Sigmoid colon (tissue), 4 donors: ENCODE measurements around the gene COL25A1.

Experiments
- CTCF ChIP-seq, 4 experiments: fragments of 450-650 bp in 3 of 4; fragments of 200-600 bp in 1 of 4; IDR thresholded peaks; one replicate each; pipeline ENCODE4 v1.5.1; 2016 to 2019; ENCODE audit warnings: antibody characterized with exemption in 4 of 4, mild to moderate bottlenecking in 3 of 4, moderate library complexity in 2 of 4
- POLR2A ChIP-seq, 2 donors: fragments of 450-650 bp; IDR thresholded peaks; one replicate each; pipeline ENCODE4 v1.6.1; 2016; ENCODE audit warnings: antibody characterized with exemption in 2 of 2, mild to moderate bottlenecking in 2 of 2, moderate library complexity in 2 of 2
- POLR2AphosphoS5 ChIP-seq, 4 donors: sonication (generic); formaldehyde crosslinking; IDR thresholded peaks; one replicate each; pipeline ENCODE4 v1.6.1; 2017; ENCODE audit warnings: antibody characterized with exemption in 4 of 4

- no peak for TF ChIP-seq CTCF (IDR thresholded peaks at IDR 0.05)
- no peak for TF ChIP-seq POLR2A (IDR thresholded peaks at IDR 0.05)
- no peak for TF ChIP-seq POLR2AphosphoS5 (IDR thresholded peaks at IDR 0.05)
These were observed 522.5 kb downstream of the COL25A1 start for GRCh38 chr4:108779958-108780357.
